Activated T-cell treated with anti-CD3 and anti-CD28 coated beads for 24 hours (primary cell): Measurements from ENCODE around the gene RAPGEF4.

ENCODE experiments used
- DNase-seq: peaks from one replicate; pipeline ENCODE4 v3.0.0-alpha.2; 2020; ENCODE audit warnings: low read depth

Gene RAPGEF4

GRCh38 chr2:172826522-172826921, 90.9 kb downstream of the RAPGEF4 start:
- no peak for DNase-seq

- DNase-seq, result no peak
Measured at GRCh38 chr2:172829229-172829628, 93.6 kb downstream of the RAPGEF4 start.

GRCh38 chr2:172830482-172830881, 94.8 kb downstream of the RAPGEF4 start:
- no peak for DNase-seq

GRCh38 chr2:172833898-172834297, 98.3 kb downstream of the RAPGEF4 start:
- DNase-seq, result no peak

GRCh38 chr2:172834881-172835280, 99.2 kb downstream of the RAPGEF4 start:
- no peak for DNase-seq

DNA sequence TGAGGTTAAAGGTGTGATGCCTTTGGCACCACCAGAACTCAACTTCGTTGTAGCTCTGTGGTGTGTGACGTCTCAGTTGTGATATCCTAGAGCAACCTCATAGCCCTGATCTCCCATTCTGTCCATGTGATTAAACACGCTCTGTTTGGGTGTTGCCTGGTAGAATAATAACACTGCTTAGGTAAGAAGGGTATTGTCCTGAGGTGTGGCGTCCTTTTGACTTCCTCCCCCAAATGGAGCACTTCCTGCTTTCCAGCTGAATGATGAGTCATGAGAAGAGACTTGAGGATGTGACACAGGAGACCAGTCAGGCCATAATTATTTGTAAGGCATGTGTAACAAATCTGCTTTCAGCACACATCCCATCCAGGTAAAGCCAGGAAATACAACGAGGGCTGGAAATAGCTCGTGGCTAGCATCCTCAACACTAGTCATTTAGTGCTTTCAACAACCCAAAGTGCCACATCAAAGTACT, 100.7 kb downstream of the RAPGEF4 start:
- no peak for DNase-seq

- no peak for DNase-seq
Measured at GRCh38 chr2:172836827-172837226, 101.2 kb downstream of the RAPGEF4 start.

DNA sequence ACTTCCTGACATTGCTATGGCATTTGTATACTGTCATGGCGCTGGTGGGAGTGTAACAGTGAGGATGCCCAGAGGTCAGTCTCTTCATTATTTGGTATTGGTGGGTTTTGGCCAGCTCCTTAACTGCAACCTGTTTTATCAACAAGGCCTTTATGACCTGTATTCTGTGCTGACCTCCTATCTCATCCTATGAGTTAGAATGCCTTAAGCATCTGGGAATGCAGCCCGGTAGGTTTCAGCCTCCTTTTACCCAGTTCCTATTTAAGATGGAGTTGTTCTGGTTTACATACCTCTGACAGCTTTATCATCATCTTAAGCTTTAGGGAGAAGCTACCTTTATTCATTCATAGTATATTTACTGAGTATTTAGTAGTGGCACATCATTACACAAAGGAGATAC, 103.8 kb downstream of the RAPGEF4 start:
- DNase-seq, result no peak

DNA sequence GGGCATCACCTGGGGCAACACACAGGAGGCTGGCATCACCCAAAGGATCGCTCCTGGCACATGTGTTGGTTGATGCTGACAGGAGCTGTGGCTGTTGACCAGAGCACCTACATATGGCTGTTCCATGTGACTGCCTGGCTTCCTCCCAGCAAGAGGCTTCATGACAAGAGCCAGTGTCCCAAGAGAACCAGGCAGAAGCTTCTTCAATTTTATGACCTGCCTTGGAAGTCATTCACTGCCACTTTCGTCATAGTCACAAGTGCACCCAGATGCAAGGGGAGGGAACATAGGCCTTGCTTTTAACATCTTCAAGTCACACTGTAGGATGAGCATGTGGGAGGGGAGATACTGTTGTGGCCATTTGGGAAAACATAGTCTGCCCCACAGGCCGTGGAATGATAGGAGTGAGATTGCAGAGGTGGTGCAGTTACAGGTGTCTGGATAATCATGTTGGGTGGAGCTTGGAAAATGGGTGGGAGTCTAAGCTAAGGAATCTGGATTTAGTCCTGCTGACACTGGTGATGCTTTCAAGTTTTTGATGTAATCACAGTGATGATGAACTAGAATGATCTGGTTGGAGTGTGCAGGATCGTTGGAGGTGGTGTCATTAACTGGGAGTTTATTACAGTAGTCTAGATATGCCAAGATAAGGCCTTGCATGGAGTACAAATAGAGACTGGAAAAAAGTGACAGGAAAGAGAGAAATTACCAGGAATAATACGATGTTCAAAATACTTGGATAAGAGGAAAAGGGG, 107.0 kb downstream of the RAPGEF4 start:
- DNase-seq, result no peak

DNA sequence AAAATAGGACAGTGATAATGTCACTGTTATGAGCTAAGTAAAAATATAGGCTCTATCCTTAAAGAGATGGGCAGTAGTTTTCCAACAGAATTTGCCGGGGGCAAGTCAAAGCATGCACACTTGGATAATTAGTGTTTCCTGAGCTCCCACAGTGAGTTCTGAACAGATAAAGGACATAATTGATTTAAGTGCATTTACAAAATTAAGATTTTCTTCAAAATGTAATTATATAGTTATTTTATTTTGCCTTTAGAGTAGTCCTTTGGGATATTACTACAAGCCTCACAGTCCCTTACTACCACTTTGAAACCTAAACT, 107.6 kb downstream of the RAPGEF4 start:
- no peak for DNase-seq

DNA sequence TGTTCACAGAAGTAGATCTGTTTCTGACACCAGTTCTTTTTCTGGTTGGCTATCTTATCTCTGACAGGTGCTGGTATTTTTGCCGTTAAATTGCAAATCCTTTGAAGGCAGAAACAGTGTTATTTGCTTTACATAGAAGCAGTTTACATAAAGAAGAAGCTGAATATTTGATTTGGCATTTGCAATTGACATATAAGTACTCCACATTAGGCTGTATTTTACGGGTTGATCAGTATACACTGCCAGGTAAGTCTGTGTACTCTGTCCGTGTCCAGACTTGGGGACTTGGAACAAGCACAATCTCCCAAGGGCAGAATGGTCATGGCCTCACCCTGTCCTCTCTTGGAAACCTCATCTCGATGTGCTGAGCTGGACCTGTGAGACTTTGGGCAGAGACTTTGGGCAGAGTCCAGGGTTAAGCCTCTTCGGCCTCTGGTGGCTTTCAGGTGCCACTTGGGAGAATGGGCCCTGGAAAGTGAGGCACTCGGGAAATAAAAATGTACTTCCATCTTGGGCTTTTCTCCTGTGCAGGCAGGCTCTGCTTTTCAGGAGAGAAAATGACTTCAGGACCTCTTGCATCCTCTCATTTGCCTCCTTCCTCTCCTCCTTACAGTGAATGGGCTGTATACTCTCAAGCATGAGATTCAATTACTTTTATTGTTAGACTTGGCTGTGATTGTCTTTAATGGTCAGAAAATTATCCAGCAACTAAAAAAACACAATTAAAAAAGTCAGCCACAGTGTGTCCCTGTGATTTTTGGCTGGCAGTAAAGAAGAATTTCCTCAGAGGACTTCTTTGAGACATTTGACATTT, 108.5 kb downstream of the RAPGEF4 start:
- no peak for DNase-seq

DNA sequence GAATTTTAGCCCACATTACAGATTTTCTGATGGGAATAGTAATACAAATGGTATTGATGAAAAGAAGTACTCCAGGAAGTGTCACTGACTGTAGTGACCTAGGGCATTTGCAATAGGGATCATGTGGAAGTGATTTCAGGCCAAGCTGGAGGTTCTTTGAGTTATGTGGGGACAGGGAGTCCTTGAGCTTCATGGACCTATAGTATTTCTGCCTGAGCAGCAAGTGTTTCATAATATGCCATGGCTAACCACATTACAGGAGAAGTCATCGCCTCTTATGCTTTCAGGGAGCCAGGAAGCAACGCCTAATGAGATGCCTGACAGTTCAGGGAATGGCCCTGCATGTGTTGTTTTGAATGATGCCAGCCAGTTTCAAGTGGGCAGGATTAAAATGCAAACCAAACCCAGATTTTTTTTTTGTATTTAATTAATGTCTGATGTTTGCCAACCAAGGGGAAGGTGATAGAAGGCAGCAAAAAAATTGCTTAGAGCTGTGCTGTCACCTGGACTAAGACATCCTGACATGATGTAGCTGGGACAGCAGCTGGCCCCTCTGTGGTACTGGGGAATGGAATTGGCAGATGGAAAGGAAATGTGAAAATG, 109.5 kb downstream of the RAPGEF4 start:
- no peak for DNase-seq

DNA sequence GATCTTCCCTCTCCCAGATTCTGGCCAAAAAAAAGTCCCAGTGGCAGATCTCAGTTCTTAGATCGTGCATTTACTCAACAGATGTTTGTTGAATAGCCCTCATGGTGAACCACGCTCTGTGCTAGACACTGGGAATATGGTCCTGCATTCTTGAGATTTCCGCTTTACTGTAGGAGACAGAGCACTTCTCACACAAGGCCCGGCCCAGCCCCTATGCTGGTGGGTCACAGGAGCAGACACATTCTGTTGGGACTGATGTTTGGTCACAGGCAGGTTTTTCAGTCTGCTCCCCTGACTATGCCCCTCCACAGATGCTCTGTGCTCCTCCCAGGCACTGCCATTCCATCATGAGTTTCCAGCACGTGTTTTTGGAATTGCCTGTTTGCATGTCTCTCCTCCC, 110.9 kb downstream of the RAPGEF4 start:
- DNase-seq, result no peak

DNA sequence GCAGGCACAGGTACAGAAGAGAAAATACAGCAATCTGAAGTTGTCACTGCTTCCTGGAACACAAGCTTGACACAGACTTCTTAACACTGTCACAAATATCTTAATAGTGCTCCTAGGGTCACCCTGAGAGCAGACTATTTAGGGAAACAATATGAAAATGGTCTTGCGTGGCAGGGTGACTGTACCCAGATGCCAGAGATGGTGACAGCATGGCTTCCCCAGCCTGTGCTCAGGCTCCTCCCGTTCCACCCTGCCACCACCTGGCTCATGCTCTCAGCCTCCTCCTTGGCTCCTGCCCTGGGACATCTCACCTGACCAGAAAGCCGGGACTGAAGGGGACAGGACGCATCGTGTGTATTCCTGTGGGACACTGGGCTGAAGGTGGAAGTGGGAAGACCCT, 111.5 kb downstream of the RAPGEF4 start:
- DNase-seq, result no peak

DNA sequence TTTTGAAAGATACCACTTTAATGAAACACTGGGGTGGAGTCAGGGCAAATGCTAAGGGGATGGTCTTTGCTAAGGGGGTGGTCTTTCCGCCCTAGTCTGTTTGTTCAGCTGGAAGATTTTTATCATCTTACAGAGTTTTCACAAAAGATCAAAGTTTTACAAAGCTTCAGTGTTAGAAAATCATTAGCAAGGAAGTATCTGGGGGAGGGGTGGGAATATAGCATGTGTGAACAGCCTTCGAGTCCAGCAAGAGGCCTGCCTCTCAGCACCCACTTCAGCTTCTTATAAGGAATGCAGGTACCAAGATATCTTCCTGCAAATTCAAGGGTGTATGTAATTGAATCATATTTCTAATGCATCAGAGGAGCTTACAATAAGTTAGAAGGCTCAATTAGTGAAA, 112.9 kb downstream of the RAPGEF4 start:
- no peak for DNase-seq

DNA sequence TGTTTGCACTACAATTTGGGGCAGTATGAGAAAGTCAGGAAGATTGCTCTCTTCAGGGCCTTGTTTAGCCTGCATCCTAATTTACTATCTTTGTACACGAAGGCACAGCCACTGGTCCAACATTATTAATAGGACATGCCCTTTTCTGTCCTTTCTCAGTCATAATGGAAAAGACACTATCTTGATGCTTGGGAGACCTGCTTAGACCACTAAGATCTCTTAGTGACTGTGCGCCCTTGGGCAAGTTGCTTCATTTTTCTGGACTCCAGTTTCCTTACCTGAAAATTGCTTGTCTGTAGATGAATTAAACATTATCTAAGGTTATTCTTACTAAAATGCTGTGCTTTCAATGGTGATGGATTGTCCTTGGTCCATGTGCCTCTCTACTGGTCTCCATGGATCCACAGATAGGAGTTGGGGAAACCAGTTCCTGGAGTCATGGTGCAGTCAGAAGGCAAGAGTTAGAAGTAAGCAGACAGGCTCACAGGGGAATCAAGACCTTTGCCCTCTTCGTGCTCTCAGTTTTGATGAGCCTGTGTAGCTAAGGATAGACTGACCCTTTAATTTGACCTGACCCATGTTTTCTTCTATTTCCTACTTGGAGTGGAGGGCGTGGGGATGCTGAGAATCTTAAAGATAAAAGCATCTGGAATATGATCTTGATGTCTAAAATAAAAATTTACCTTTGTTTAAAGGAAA, 114.0 kb downstream of the RAPGEF4 start:
- no peak for DNase-seq

GRCh38 chr2:172855588-172855987, 119.9 kb downstream of the RAPGEF4 start:
- no peak for DNase-seq

DNA sequence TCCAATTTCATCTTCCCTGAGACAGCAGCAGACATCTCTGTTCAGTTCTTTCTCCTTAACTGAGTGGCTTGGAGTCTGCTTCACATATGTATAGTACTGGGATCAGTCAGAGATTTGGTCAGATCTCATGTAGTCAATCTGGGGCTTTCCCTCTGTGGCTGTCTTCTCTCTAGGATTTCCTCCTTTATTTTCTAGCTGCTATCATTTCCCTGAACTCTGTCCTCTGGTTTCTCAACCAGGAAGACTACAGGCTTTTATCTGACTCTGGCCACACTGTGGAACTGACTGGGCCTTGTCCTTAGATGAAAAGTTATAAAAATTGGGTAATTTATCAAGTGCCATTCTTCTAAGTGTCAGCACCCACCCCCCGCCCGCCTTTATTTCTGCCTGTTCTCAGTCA, 121.0 kb downstream of the RAPGEF4 start:
- no peak for DNase-seq

DNA sequence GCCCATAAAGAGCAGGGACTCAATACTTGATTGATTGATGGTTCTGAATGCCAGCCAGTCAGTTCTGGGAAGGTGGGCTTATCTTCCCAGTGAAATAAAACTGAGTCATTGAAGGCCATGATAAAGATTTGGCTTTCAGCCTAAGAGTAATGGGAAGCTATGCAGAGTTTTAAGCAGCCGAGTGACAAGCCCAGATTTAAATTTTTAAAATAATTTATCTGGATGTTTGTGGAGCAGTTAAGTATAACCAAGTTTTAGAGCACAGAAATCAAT, 122.8 kb downstream of the RAPGEF4 start:
- no peak for DNase-seq

DNA sequence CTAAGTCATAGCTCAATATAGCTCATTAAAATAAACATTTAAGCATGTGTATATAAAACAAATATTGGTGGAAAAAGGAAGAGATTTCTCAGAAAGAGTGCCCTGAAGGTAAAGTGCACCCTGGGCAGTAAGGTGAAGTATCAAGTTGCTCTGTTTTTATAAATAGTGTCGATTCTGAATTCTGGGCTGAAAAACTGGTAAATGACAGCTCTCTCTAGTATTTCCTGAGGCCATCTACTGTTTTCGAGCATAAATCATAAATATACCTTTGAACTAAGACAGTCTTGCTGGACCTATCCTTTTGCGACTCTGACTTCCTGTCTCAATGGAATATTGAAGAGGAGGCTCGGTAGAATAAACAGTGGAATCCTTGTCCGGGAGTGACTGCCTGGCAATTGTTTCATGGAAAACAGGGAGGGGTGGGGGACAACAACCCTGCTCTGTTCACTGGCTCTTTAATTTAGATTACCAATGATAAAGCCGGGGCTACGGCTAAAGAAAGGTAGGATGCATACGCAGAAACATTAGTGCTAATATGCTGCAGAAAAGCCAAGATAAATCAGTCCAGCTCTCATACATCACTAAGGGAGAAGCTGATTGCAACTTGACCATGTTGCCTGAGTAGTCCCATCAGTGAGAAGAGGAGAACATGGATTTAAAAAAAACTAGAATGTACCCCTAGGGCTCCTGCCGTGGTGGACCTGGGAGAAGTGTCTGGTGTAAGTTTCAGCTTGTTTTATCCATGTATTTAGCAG, 124.1 kb downstream of the RAPGEF4 start:
- DNase-seq, result no peak

DNA sequence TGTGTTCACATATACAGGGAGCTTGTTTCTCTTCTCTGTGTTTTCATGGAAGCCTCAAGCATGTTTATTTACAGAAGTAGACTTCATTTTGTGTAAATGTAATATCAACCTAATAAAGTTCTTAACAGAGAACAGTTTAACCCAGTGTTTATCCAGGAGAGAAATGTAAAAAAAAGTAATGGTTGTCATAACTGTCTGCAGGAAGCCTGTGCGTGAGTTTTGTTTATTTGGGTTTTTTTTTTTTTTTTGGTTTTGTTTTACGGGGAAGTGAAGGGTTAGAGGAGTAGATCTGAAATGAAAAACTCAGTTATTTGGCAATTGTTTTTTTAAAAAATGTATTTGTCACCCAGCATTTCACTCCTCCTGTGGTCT, 124.7 kb downstream of the RAPGEF4 start:
- no peak for DNase-seq

GRCh38 chr2:172861098-172861497, 125.5 kb downstream of the RAPGEF4 start:
- no peak for DNase-seq
